Left kidney (tissue), 2 donors: Measurements from ENCODE around the gene USP25. TPM values are rescaled to one million over a fixed set of nuclear protein-coding genes. Genes with fewer than 3 reads are reported as not detected.

Experiments used
- DNase-seq: peaks from one replicate; pipeline ENCODE4 v3.0.0-alpha.2; 2013
- polyA plus RNA-seq: library from polyadenylated mRNA; unstranded; fragments of 120-200 nt; gene quantifications from one replicate; pipeline ENCODE4 v1.2.1, GENCODE V29; 2013; ENCODE audit not compliant: insufficient read length

The USP25 gene
- polyA plus RNA-seq, 1 donor = 58.9 TPM

DNA sequence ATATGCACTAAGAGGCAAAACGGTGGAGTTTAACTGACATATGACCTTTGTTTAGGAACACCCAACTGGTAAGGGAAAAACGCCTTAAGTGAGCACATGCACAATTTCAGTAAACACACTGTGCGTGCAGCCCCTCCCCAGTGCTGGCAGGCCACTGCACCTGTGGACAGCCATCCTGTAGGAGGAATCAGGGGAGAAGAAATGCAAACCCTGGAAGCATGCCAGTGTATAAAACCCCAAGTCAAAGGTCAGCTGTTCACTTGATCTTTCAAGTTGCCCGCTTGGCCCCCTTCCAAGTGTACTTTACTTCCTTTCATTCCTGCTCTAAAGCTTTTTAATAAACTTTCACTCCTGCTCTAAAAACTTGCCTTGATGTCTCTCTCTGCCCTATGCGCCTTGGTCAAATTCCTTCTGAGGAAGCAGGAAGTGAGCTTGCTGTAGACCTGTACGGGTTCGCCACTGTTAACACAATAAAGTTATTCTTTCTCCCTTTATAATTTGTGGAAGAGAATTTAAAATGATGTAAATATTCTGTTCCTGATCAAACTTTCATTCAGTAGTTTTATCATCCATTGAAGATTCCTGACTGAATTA is 31.8 kb downstream of the USP25 start:
- DNase-seq = no peak

DNA sequence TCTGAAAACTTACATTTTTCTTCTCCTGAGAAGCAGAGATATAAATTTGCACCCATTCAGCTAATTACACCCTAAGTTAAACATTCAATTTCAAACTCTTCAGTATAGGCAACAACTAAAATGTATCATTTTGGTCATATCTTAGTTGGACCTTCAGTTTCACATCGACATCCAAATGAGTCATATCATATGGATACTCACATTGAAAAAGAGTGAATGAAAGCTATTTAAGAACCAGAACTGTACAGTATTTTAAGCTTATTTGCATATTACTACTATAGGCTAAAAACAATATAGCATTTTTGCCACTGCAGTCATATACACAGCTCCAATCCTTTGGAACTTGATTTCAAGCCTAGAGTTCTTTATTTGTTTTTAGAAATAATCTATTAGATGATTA is 33.6 kb downstream of the USP25 start:
- DNase-seq = no peak

- DNase-seq = no peak
Measured at GRCh38 chr21:15764878-15765277, 35.1 kb downstream of the USP25 start.

DNA sequence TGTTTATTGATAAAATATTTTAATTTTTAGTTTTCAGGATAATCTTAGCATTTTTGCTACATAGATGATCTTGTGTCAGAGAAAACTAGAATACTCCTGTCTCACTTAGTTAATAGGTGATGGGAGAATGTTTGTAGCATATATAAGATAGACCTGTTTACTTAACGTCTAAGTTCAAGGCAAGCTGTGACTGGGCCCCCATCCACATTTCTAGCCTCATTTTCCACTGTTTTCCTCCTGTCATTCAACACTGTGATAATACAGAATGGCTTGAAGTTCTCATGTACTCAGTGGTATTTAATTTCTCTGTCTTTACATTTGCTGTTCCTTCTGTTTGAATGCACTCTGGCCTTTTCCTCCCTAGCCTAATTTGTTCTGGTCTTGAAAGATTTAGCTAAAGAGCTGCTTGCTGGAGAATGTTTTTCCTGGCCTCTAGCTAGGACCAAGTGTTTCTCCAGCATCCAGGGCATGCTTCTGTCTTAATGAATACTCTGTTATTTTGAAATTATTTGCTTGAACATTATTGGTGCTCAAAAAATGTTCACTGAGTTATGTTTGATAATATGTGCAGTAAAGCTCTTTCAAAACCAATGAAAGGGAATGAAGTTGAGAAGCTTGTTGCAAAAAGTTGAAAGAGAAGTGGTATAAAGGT is 37.3 kb downstream of the USP25 start:
- DNase-seq = no peak

DNA sequence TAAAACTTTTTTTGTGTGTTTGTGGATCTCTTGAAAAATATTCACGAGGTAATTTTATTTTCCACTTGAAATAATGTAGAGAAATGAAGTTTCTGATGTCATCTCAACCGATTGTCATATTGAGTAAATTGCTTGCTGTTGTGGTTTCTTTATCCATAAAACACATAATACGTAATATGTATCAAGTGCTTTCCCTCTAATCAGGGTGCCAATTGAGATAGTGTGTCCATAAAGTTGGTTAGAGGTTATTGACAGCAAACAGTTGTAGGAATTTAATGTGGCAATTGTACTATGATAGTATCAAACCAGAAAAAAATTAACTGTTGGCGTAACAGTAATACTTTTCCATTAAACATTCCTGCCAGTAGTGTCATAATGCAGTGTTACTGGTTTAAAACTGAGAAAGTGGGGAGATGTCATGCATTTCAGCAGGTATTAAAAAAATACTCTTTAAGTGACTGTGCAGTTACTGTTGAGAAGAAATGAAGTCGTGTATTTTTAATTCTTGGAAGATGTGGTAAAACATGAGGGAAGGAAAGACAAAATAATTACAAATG is 38.3 kb downstream of the USP25 start:
- DNase-seq = no peak

GRCh38 chr21:15768853-15769252 is 39.1 kb downstream of the USP25 start:
- DNase-seq = no peak

DNA sequence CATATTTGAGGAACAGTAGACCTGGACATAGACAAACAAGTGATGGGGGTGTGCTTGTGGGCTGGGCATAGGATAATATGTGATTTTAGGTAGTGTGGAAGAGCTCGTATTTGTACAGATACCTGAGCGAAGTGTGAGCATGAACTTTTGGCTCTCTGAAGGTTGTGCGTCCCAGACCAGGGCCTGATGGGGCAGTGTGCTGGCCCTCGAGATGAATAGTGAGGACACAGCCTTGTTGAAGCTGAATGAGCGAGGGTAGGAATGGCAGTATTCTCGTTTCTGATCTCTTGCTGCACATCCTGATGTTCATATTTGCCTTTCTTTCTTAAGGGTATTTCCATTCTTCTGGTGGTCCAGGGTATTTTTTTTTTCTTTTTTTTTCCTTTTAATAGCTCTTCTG is 41.5 kb downstream of the USP25 start:
- no peak for DNase-seq

- DNase-seq = no peak
Measured at GRCh38 chr21:15772654-15773053, 42.9 kb downstream of the USP25 start.

DNA sequence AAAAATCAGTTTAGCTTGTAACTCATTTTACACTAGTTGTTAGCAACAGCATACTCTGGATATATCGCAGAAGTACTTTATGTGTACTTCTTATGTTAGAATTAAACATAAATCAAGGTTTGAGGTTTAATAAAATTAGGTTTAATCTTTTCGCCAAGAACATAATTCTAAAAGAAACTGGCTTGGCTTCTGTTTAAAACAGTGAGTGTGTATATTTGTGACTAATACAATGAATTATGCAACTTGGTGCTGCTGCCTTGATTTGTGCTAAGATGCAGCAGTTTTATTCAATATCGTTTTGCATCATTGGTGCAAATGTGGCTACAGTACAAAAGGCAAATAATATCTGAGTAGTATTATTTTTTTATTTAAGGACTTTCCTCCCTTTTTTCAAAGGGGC is 44.8 kb downstream of the USP25 start:
- no peak for DNase-seq

- DNase-seq = no peak
Measured at GRCh38 chr21:15775291-15775690, 45.5 kb downstream of the USP25 start.

- DNase-seq = no peak
Measured at GRCh38 chr21:15775981-15776380, 46.2 kb downstream of the USP25 start.

GRCh38 chr21:15776818-15777217 is 47.0 kb downstream of the USP25 start:
- DNase-seq = no peak

DNA sequence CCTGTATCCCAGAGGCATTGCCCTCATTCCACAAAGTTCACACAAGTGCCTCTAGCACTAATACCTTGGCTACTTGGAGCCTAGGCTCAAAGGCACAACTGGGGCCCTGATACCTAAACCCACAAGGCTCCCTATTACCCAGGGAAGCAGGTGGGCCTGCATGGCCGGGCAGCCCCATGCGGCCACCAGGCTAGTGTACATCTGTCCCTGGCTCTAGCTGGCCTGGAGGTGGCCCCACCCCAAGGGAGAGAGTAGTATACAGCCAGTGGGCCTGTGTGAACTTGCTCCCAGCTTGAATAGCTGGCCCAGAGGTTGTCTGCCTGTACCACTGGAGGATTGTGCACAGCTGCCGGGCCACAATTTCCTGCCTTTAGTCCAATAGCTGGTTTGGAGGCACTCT is 52.2 kb downstream of the USP25 start:
- DNase-seq = no peak

- no peak for DNase-seq
Measured at GRCh38 chr21:15788847-15789523, 59.2 kb downstream of the USP25 start.

GRCh38 chr21:15793109-15793508 is 63.3 kb downstream of the USP25 start:
- no peak for DNase-seq

GRCh38 chr21:15793550-15794235 is 63.9 kb downstream of the USP25 start:
- no peak for DNase-seq

DNA sequence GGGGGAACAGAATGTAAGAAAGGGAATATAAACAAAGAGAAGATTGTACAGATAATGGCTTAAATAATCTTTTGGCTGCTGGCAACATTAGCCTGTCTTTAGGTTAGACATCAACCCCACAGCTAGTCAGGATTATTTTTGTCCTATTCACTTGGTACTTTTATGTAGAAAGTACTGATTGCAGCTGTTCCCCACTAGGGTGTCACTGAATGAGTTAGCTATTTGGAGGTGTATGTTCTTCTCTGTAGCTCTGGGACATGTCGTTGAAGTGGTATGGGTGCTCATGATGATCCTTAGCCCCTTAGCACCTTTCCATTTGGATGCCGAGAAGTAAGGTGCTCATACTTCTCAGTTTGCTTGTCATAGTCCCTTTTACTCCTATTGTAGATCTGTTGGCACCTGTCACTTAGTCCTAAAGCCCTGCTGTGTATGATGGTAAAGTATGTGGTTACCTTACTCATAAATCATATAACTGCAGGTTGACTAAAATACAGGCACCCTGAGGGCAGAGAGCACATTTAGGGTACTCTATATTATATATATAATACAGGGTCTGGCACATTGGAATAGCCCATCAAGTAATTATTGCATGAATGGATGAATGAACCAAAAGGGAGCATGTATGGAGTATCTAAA is 64.6 kb downstream of the USP25 start:
- no peak for DNase-seq

GRCh38 chr21:15795533-15795932 is 65.8 kb downstream of the USP25 start:
- no peak for DNase-seq

DNA sequence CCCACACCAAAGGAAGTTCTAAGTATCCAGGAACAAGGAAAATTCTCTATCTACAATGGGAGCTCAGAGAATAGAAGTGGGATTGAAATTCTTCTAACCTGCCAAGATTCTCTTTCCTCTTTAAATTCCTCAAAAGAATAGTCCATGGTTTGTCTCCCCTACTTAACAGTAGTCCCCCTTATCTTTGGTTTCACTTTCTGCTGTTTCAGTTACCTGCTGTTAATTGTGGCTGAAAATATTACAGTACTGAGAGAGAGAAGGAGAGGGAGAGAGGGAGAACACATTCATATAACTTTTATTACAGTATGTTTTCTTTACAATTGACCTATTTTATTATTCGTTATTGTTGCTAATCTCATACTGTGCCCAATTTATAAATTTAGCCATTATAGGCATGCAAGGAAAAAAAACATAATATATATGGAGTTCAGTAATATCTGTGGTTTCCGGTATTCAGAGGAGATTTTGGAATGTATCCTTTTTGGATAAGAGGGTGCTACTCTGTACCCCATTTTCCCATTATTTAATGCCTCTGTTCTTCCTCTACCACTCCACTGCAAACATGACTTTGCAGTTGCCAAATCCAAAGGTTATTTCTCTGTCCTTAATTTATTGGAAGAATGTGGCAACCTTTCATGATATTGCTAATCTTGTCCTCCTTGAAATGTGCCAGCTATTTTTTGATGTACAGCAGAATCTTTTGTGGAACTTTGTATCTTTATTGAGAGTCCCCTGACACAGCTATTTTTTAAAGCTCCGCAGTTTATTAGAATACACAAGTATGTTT is 68.0 kb downstream of the USP25 start:
- no peak for DNase-seq

- no peak for DNase-seq
Measured at GRCh38 chr21:15801352-15801863, 71.6 kb downstream of the USP25 start.
